Activated CD4-positive, CD25-positive, alpha-beta regulatory T cell treated with anti-CD3 and anti-CD28 coated beads, Interleukin-2, amount 50 U/mL, for 16 hours (primary cell): ENCODE measurements around the gene GINS3.

Experiments used
- DNase-seq: peaks from one replicate; pipeline ENCODE4 v3.0.0-alpha.2; 2020; ENCODE audit warnings: low read depth, low spot score

The GINS3 gene

GRCh38 chr16:58392215-58393137 is at the start of gene GINS3:
GINS3 (plus strand) TSS chr16:58392471; CDS start chr16:58392602, 131 bp downstream.
- DNase-seq, result peak; percentile 68

- no peak for DNase-seq
These were observed 48.7 kb upstream of the GINS3 start for GRCh38 chr16:58343562-58343961.

GRCh38 chr16:58345574-58346354 is 46.5 kb upstream of the GINS3 start:
- DNase-seq, result no peak

- no peak for DNase-seq
These were observed 45.4 kb upstream of the GINS3 start for GRCh38 chr16:58346831-58347371.

GRCh38 chr16:58348986-58349385 is 43.3 kb upstream of the GINS3 start:
- no peak for DNase-seq

GRCh38 chr16:58352690-58353089 is 39.6 kb upstream of the GINS3 start:
- no peak for DNase-seq

GRCh38 chr16:58360041-58360634 is 32.1 kb upstream of the GINS3 start:
- no peak for DNase-seq

- no peak for DNase-seq
These were observed 30.5 kb upstream of the GINS3 start for GRCh38 chr16:58361726-58362125.

GRCh38 chr16:58363746-58364393 is 28.4 kb upstream of the GINS3 start:
- DNase-seq, result no peak

GRCh38 chr16:58365623-58366022 is 26.6 kb upstream of the GINS3 start:
- no peak for DNase-seq

GRCh38 chr16:58366247-58367031 is 25.8 kb upstream of the GINS3 start:
- no peak for DNase-seq

- DNase-seq, result no peak
These were observed 25.0 kb upstream of the GINS3 start for GRCh38 chr16:58367252-58367651.

GRCh38 chr16:58371841-58372240 is 20.4 kb upstream of the GINS3 start:
- no peak for DNase-seq

- DNase-seq, result no peak
These were observed 16.9 kb upstream of the GINS3 start for GRCh38 chr16:58375386-58375785.

GRCh38 chr16:58377932-58378331 is 14.3 kb upstream of the GINS3 start:
- DNase-seq, result no peak

GRCh38 chr16:58378401-58378800 is 13.9 kb upstream of the GINS3 start:
- no peak for DNase-seq

GRCh38 chr16:58379736-58380135 is 12.5 kb upstream of the GINS3 start:
- DNase-seq, result no peak

GRCh38 chr16:58381661-58382060 is 10.6 kb upstream of the GINS3 start:
- no peak for DNase-seq

- DNase-seq, result no peak
These were observed 7.7 kb upstream of the GINS3 start for GRCh38 chr16:58384437-58385055.

GRCh38 chr16:58385218-58385773 is 7.0 kb upstream of the GINS3 start:
- no peak for DNase-seq
